DMS53 (cell line): ENCODE results near the gene SLC6A17.

Source experiments
- DNase-seq: peaks from one replicate; lab custom pipeline; 2025; lab: John Stamatoyannopoulos, UW

The SLC6A17 gene

GRCh38 chr1:110220324-110220723 is 70.0 kb downstream of the SLC6A17 start:
- DNase-seq, result no peak

GRCh38 chr1:110221119-110221518 is 70.8 kb downstream of the SLC6A17 start:
- DNase-seq, result no peak

DNA sequence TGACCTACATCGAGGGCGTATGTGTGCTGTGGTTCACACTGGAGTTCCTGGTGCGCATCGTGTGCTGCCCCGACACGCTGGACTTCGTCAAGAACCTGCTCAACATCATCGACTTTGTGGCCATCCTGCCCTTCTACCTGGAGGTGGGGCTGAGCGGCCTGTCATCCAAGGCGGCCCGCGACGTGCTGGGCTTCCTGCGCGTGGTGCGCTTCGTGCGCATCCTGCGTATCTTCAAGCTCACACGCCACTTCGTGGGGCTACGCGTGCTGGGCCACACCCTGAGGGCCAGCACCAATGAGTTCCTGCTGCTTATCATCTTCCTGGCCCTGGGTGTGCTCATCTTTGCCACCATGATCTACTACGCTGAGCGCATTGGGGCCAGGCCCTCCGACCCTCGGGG is 72.8 kb downstream of the SLC6A17 start:
- DNase-seq, result no peak

DNA sequence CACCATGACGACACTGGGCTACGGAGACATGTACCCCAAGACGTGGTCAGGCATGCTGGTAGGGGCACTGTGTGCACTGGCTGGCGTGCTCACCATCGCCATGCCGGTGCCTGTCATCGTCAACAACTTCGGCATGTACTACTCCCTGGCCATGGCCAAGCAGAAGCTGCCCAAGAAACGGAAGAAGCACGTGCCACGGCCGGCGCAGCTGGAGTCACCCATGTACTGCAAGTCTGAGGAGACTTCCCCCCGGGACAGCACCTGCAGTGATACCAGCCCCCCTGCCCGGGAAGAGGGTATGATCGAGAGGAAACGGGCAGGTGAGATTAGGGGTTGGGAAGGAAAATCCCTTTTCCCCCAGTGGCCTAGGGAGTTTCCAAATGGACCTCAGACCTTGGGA is 73.3 kb downstream of the SLC6A17 start:
- no peak for DNase-seq

DNA sequence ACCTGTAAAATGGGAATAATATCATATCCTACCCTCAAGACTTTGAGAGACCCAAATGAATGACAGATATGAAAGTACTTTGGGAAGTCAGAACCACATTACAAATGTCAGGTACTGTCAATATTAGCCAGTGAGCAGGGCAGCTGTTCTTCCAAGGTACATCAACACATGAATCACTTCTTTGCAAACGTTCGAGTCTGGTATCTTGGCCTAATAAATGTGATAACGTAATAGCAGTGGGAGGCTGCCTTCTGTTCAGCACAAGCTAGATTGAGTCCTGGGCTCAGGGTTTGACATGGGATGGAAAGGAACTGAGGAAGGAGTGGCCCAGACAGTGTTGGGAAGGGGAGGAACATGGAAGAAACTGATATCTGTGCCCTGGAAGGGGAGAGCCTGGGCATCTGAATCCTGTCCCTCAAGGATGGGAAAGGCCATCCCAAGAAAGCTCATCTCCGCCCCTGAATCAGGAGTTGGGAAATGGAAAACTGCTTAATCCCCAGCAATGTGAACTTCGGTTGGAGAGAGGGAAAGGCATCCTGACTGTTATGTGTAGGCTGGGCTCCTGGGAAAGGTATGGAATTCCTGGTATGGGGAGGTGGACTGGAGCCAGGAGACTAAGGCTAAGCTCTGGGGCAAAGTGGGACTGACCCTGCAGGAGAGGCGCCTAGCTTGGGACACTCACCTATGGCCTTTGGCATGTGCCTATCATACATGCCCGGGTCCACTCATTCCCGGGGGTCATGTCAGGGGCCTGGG is 74.1 kb downstream of the SLC6A17 start:
- no peak for DNase-seq

- no peak for DNase-seq
Measured at GRCh38 chr1:110225212-110225611, 74.9 kb downstream of the SLC6A17 start.

GRCh38 chr1:110225756-110226404 is 75.6 kb downstream of the SLC6A17 start:
- no peak for DNase-seq

DNA sequence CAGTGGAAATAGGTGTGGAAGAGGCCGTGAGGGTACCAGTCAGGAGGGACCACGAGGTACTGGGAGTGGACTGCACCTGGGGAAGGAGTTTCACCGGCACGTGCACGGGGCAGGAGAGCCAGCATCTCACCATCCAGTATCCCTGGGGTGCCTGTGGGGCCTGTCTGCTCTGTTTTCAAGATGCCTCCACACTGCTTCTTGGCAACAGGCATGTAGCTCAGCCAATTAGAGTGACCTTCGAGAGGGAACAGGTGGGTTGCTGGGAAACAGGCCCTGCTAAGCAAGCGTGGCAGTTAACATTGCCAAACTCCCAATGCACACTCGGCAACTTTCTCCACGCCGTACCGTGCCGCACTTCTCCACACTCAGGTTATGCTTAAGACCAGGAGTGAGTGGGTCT is 77.5 kb downstream of the SLC6A17 start:
- DNase-seq, result no peak

- DNase-seq, result no peak
Measured at GRCh38 chr1:110228381-110228780, 78.1 kb downstream of the SLC6A17 start.

- DNase-seq, result no peak
Measured at GRCh38 chr1:110228869-110229268, 78.6 kb downstream of the SLC6A17 start.

- no peak for DNase-seq
Measured at GRCh38 chr1:110229348-110230001, 79.2 kb downstream of the SLC6A17 start.

DNA sequence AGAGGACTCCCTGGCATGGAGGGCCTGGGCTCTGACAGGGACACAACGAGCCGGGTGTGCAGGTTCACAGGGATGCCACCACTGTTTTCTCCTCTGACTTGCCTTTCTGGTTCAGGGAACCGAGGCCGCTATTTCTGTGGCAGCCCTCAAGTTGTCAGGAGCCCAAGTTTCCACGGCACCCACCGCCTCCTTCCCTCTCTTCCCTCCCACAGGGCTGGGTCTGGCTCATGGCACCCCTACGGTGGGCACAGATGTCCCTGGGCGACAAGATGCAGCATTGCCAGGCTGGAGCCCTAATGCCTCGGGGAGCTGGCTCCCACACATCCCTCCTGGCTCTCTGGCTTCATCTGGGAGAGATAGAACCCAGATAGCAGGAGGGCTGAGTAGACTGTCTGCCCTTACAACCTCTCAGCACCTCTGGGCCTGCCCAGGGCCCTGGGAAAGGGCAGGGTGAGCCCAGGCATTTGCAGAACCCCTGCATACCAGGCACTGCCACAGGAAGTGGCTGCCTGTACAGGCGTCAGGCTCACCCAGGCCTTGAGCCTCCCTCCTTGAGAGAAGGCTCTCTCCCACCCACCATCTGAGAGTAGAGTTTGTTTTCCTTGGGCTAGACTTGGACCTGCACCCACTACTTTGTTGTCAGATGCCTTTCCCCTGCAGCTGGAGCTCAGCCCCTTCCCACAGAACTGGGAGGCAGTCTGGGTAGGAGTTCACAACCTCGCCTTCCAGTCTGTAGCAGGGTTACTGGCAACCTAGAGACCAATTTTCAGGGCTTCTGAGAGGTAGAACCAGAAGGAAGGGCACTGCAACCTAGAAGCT is 80.3 kb downstream of the SLC6A17 start:
- no peak for DNase-seq

GRCh38 chr1:110233861-110234260 is 83.6 kb downstream of the SLC6A17 start:
- DNase-seq, result no peak

GRCh38 chr1:110234691-110235090 is 84.4 kb downstream of the SLC6A17 start:
- DNase-seq, result no peak

DNA sequence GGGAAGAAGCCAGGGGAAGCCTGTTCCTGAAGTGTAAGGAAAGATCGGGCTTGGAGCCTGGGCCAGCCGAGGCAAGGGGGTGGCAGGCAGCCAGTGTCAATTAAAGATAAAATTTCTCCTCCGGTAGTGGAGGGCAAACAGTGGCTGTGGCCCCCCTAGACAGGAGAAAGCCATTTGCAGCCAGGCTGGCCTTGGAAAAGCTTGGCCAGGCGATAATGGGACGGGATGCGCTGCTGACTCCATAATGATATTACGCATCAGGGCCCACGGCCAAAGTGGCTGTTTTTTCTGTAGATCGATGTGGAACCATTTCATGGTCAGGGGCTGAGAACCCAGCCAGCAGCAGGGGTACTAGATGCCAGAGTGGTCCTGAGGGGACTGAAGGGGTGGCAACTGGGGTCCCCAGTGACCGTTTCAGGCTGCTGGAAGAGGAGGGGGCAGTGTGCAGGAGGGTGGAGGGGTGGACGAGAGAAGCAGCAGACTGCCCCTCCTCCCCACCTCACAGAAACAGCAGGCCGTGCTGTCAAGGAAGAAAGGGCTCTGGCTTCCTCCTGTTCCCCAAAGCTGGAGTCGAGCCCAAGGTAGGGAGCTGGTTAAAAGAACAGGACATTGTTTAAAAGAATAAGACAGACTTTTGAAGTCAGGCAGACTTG is 85.0 kb downstream of the SLC6A17 start:
- no peak for DNase-seq

- peak; percentile 29 for DNase-seq
Measured at GRCh38 chr1:110235834-110236682, 85.8 kb downstream of the SLC6A17 start.

GRCh38 chr1:110237386-110238152 is 87.3 kb downstream of the SLC6A17 start:
- no peak for DNase-seq

DNA sequence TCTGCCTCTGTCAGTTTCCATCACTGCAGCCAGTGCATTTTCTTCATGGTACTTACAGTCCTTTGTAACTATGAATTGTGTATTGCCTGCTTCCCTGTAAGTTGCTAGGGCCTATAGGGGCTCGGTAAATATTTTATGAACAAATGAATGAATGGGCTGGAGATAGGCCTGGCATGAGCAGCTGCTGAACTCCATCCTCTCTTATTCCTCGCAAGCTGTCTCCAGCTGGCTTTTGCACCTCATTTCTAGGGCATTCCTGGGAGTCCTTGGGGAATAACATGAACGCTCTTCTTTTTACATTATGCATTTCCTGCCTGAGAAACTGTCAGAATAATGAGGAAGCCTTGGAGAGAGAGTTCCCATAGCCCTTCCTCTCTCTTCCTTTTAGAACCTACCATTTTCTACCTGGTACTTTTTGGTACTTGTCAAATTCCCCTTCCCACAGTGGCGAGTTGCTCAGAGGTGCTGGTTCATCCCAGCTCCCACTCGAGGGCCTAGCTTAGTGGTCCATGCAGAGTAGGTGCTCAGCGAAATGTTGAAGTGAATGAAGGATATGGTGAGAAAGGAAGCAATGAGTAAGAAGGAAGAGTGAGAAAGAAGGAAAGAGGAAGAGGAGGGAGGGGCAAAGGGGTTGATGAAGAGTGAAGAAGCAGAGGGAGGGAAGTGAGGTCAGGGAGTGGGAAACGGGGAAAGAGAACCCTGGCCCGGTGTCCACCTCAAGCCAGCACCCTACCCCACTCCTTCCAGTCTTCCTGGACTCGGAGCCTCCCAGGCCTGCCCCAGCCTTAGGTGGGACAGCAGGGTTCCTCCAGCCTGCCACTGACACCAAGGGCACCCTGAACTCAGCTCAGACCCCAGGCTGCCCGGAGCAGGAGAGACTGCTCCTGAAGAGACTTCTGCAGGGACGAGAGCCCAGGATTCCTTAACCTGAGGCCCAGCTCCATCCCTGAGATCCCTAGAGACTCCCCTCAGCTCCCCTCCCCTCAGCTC is 89.4 kb downstream of the SLC6A17 start:
- no peak for DNase-seq
